Keratinocyte (primary cell): ENCODE measurements around the gene BCL2L11. TPM values are rescaled to one million over a fixed set of nuclear protein-coding genes. Genes with fewer than 3 reads are reported as not detected.

ENCODE experiments used
- DNase-seq: peaks from one replicate; pipeline ENCODE4 v3.0.0-alpha.2; 2011; ENCODE audit warnings: low read depth, missing footprints, low spot score
- FAIRE-seq: peaks from 2 replicates; lab custom pipeline; 2011; peaks lifted over from hg19 to GRCh38; lab: Jason Lieb, UNC
- H2AFZ ChIP-seq: 2 replicates; pipeline ENCODE4 v1.6.0; 2012; ENCODE audit warnings: low read length, control low read depth, inconsistent platforms; ENCODE audit not compliant: control insufficient read depth
- H3K27ac ChIP-seq: 2 replicates; pipeline ENCODE4 v1.5.1; 2011; ENCODE audit warnings: low read length; ENCODE audit not compliant: control insufficient read depth, insufficient read depth
- H3K27me3 ChIP-seq: 3 replicates; pipeline ENCODE4 v1.6.0; 2011; ENCODE audit warnings: low read length; ENCODE audit not compliant: control insufficient read depth, insufficient read depth; ENCODE audit errors: extremely low read depth
- H3K36me3 ChIP-seq, 2 experiments: 2 replicates in 1 of 2; 3 replicates in 1 of 2; pipeline ENCODE4 v1.5.1; 2011; ENCODE audit warnings: low read length in 2 of 2, mild to moderate bottlenecking in 1 of 2; ENCODE audit not compliant: control insufficient read depth in 2 of 2, insufficient read depth in 2 of 2; ENCODE audit errors: extremely low read depth in 1 of 2
- H3K4me1 ChIP-seq: 3 replicates; pipeline ENCODE4 v1.5.1; 2011; ENCODE audit warnings: low read length; ENCODE audit not compliant: control insufficient read depth, insufficient read depth; ENCODE audit errors: extremely low read depth
- H3K4me2 ChIP-seq: 3 replicates; pipeline ENCODE4 v1.6.0; 2011; ENCODE audit warnings: low read depth, low read length; ENCODE audit not compliant: control insufficient read depth, insufficient read depth; ENCODE audit errors: extremely low read depth
- H3K4me3 ChIP-seq, 3 experiments: fragments of 200-600 bp in 1 of 3; sonication (generic) in 1 of 3; 2 replicates in 2 of 3; 3 replicates in 1 of 3; pipeline ENCODE4 v1.5.1; 2011 to 2016; ENCODE audit warnings: low read length in 3 of 3, mild to moderate bottlenecking in 3 of 3, control low read depth in 2 of 3, inconsistent platforms in 1 of 3, low read depth in 1 of 3, mixed read lengths in 1 of 3, mixed run types in 1 of 3, moderate library complexity in 1 of 3; ENCODE audit not compliant: control insufficient read depth in 2 of 3, insufficient read depth in 2 of 3; ENCODE audit errors: extremely low read depth in 1 of 3
- H3K79me2 ChIP-seq: 2 replicates; pipeline ENCODE4 v1.6.0; 2012; ENCODE audit warnings: low read length; ENCODE audit not compliant: control insufficient read depth, insufficient read depth
- H3K9ac ChIP-seq: 3 replicates; pipeline ENCODE4 v1.6.0; 2011; ENCODE audit warnings: low read length; ENCODE audit not compliant: control insufficient read depth, insufficient read depth; ENCODE audit errors: extremely low read depth
- H3K9me1 ChIP-seq: 3 replicates; pipeline ENCODE4 v1.6.0; 2011; ENCODE audit warnings: low read length; ENCODE audit not compliant: control insufficient read depth, insufficient read depth; ENCODE audit errors: extremely low read depth
- H3K9me3 ChIP-seq: 2 replicates; pipeline ENCODE4 v1.5.1; 2012; ENCODE audit warnings: low read depth, low read length; ENCODE audit not compliant: control insufficient read depth
- H4K20me1 ChIP-seq: 3 replicates; pipeline ENCODE4 v1.6.0; 2011; ENCODE audit warnings: low read length; ENCODE audit not compliant: control insufficient read depth, insufficient read depth; ENCODE audit errors: extremely low read depth
- CTCF ChIP-seq, 3 experiments: IDR thresholded peaks in 1 of 3; conservative IDR thresholded peaks in 1 of 3; optimal IDR thresholded peaks in 1 of 3; 2 replicates in 2 of 3; 3 replicates in 1 of 3; pipeline versions ENCODE3 to v1.5.1; 2011; ENCODE audit warnings: low read length in 3 of 3, mild to moderate bottlenecking in 3 of 3, moderate library complexity in 2 of 3, control low read depth in 1 of 3, inconsistent platforms in 1 of 3; ENCODE audit not compliant: insufficient read depth in 2 of 3; ENCODE audit errors: extremely low read depth in 1 of 3
- EZH2 ChIP-seq: IDR thresholded peaks from one replicate; pipeline ENCODE4 v1.6.1; 2012; ENCODE audit warnings: inconsistent platforms, mild to moderate bottlenecking, low read length, moderate library complexity
- dilution Hi-C: fragments of 300-500 bp; cut with MboI; formaldehyde crosslinking; loops from one replicate; pipeline ENCODE4 v1.7.0; 2020; ENCODE audit warnings: low sequenced_read_pairs; ENCODE audit not compliant: extremely low pct_ligation_motif_present
- polyA plus RNA-seq, 5 experiments: library from polyadenylated mRNA; depleted of rRNA in 3 of 5; stranded (reverse) in 3 of 5; stranded (forward) in 1 of 5; unstranded in 1 of 5; fragments of >200 nt; gene quantifications; 1 replicate in 1 of 5; 2 replicates in 3 of 5; 3 replicates in 1 of 5; pipeline versions ENCODE4 v1.2.1 to v1.2.3, GENCODE V29; 2011 to 2012; ENCODE audit warnings: missing spikeins in 2 of 5, low read depth in 1 of 5, low replicate concordance in 1 of 5

BCL2L11 gene
- polyA plus RNA-seq, 1 donor (not counting 4 experiments of a cell fraction or from before 2014, with no cell fraction given) = 1.9 TPM

DNA sequence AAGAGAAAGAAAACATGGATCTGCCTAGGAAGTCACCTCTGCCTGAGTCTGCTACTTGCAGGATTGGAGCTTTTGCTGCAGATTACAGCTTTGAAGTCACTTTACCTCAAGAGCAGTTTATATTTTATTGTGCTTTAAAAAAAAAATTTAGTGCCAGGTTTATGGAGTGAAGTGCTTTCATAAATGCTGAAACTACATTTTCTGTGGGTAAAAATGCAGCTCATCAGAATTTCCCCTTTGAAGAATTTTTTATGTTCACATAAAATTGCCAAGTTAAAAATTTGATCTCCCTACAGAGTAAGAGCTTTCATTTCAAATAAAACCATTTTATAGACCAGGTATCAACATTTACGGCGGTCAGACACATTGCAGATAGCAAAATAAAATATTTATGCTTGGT, 25.2 kb downstream of the BCL2L11 start:
- dilution Hi-C loops = no loop called here
- Histone ChIP-seq H3K27me3 (no peaks in the 10 kb centered on the region), H2AFZ (no peak overlapping the region), H3K4me2 (no peak overlapping the region), H3K4me1 (no peaks in the 10 kb centered on the region), H3K36me3 (no peaks in the 10 kb centered on the region), H3K9me3 (no peaks in the 10 kb centered on the region), H3K79me2 (no peaks in the 10 kb centered on the region), H3K9me1 (no peaks in the 10 kb centered on the region), H4K20me1 (no peaks in the 10 kb centered on the region), H3K4me3 (no peak overlapping the region), H3K27ac (no peak overlapping the region), H3K9ac (no peak overlapping the region)
- DNase-seq (no peak), FAIRE-seq (no peak)
- TF ChIP-seq EZH2 (no peak), CTCF (optimal IDR thresholded peaks at IDR 0.05 in 1 of 3, IDR thresholded peaks at IDR 0.05 in 1 of 3, conservative IDR thresholded peaks at IDR 0.05 in 1 of 3; ENCODE audit: extremely low read depth in 1 of 3, insufficient read depth in 2 of 3, low read length in 3 of 3) (no peak)

DNA sequence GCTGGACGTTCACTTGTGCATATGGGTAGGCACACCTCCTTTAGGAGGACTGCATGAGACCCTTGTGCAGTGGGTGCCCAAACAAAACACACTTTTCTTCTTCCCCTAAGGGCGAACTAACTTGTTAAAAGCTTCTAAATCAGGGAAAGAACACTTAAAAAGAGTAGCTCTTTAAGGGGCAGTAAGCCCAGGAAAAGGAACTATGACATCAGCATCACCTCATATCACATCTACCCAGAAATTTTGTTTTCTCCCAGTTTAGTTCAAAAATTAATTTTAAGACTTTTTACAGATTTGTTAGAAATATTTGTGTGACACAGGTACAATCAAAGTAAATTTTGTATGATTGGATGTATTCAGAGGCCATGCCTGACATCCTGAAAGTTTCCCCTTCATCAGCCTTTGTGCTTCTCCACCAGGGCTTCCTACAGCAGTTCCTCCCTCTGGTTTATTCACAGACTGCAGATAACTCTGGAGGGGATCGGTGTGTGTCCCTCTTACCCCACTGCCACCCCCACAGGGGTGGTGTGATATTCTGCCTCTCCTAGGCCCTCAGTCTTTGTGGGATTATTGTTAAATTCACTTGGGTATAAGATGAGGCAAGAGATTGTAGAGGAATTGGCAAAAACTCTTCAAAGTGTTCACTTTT, 27.6 kb downstream of the BCL2L11 start:
- H3K4me2 ChIP-seq = no peak overlapping the region
- H3K79me2 ChIP-seq = no peaks in the 10 kb centered on the region
- no peak overlapping the region for H3K4me3 ChIP-seq
- H3K9me3 ChIP-seq = no peaks in the 10 kb centered on the region
- no peak overlapping the region for H3K27ac ChIP-seq
- H3K9me1 ChIP-seq = no peaks in the 10 kb centered on the region
- no peak for DNase-seq
- H4K20me1 ChIP-seq = no peaks in the 10 kb centered on the region
- dilution Hi-C loops = no loop called here
- no peak overlapping the region for H2AFZ ChIP-seq
- no peak for FAIRE-seq
- no peak overlapping the region for H3K9ac ChIP-seq
- TF ChIP-seq CTCF (optimal IDR thresholded peaks at IDR 0.05 in 1 of 3, IDR thresholded peaks at IDR 0.05 in 1 of 3, conservative IDR thresholded peaks at IDR 0.05 in 1 of 3; ENCODE audit: extremely low read depth in 1 of 3, insufficient read depth in 2 of 3, low read length in 3 of 3) (no peak), EZH2 (no peak)
- no peaks in the 10 kb centered on the region for H3K4me1 ChIP-seq
- H3K36me3 ChIP-seq = peaks cover 0 to 2% of the 10 kb centered on the region in 2 experiments
- no peaks in the 10 kb centered on the region for H3K27me3 ChIP-seq
